A673 (cell line): ENCODE measurements around the gene CAMK1D.

Source experiments
- EZH2 ChIP-seq: fragments of 200-600 bp; sonication (generic); IDR thresholded peaks from 2 replicates; pipeline ENCODE4 v1.6.1; 2017; ENCODE audit warnings: borderline replicate concordance, low read depth, mild to moderate bottlenecking, mixed read lengths, antibody characterized with exemption, low read length; ENCODE audit not compliant: poor library complexity, severe bottlenecking
- TF ChIP-seq, protein P1 (sequence below): fragments of 300-800, 200-600 bp; sonication (generic); conservative IDR thresholded peaks from 2 replicates; pipeline ENCODE4 v1.5.1; 2017; ENCODE audit warnings: low read depth, mild to moderate bottlenecking, antibody characterized with exemption, low read length, moderate library complexity, mixed read lengths

DNA sequence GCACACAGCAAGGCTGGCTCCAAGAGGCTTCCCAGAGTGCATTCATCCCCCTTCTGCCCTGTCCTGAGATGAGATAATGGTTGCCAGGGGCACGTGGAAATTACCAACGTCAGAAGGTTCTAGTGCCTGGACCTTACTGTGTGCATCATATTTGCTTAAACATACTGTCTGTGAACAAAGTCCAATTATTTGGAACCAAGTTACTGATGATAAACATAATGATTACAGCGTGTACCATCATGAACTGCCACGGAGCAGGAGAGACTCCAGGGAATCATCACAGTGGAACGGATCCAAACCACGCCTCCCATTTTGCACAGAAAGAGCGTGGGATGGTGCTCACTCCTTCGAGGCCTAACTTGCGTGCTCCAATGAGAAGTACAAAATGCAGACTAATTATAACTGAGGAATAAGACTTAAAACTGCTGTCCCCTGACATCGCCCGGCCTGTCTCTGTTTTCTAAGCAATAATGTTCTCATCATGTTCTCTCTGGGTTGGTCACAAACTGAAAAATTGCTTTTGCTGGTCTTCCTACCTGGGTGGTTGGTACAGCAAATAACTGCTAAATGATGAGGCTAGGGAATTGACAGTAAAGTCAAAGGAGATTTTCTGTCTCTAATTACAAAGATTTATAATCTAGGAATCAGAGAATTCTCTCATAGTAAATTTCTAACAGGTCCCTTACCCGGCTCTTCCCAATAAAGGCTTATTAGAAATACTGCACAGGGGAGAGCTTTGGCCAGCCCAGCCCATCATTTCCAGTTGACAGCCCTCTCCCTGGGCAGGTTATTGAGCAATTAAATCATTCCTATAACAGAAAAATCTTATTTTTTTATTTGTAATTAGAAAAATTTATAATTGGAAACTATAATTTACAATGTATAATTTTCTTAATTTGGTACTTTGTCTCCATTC lies 182.2 kb downstream of the CAMK1D start:
- TF ChIP-seq EZH2 = no peak
- TF ChIP-seq, protein P1, sequence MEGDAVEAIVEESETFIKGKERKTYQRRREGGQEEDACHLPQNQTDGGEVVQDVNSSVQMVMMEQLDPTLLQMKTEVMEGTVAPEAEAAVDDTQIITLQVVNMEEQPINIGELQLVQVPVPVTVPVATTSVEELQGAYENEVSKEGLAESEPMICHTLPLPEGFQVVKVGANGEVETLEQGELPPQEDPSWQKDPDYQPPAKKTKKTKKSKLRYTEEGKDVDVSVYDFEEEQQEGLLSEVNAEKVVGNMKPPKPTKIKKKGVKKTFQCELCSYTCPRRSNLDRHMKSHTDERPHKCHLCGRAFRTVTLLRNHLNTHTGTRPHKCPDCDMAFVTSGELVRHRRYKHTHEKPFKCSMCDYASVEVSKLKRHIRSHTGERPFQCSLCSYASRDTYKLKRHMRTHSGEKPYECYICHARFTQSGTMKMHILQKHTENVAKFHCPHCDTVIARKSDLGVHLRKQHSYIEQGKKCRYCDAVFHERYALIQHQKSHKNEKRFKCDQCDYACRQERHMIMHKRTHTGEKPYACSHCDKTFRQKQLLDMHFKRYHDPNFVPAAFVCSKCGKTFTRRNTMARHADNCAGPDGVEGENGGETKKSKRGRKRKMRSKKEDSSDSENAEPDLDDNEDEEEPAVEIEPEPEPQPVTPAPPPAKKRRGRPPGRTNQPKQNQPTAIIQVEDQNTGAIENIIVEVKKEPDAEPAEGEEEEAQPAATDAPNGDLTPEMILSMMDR = no peak
